ENCODE measurements around the gene SH3BP4.

Gene SH3BP4

DNA sequence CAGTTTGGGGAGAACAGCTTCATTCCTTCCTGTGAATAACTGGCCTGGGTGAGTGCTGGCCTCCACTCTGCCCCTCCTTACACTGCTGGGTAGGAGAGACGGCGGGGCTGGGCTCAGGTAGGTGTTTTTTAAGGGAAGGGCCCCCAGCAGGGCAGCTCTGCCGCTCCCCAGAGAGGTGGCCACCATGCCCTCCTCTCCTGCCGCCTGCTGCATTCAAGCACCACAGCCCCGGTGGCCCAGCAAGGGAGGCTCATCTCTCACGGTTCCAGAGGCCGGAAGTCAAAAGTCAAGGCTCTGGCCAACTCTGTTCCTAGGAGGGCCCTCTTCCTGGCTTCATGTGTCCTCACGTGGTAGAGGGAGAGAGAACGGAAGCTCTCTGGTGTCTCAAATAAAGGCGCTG lies 81.1 kb downstream of the SH3BP4 start:
- no peaks in the 10 kb centered on the region for H3K4me1 Mint-ChIP-seq (ENCODE audit: low read depth)
- no peak overlapping the region for H3K4me3 Mint-ChIP-seq
- H3K27me3 Mint-ChIP-seq: peaks cover 2% of the 10 kb centered on the region
- H3K36me3 Mint-ChIP-seq: no peaks in the 10 kb centered on the region
- H3K9me3 Mint-ChIP-seq (ENCODE audit: low read depth): no peaks in the 10 kb centered on the region
- no peak overlapping the region for H3K27ac Mint-ChIP-seq

DNA sequence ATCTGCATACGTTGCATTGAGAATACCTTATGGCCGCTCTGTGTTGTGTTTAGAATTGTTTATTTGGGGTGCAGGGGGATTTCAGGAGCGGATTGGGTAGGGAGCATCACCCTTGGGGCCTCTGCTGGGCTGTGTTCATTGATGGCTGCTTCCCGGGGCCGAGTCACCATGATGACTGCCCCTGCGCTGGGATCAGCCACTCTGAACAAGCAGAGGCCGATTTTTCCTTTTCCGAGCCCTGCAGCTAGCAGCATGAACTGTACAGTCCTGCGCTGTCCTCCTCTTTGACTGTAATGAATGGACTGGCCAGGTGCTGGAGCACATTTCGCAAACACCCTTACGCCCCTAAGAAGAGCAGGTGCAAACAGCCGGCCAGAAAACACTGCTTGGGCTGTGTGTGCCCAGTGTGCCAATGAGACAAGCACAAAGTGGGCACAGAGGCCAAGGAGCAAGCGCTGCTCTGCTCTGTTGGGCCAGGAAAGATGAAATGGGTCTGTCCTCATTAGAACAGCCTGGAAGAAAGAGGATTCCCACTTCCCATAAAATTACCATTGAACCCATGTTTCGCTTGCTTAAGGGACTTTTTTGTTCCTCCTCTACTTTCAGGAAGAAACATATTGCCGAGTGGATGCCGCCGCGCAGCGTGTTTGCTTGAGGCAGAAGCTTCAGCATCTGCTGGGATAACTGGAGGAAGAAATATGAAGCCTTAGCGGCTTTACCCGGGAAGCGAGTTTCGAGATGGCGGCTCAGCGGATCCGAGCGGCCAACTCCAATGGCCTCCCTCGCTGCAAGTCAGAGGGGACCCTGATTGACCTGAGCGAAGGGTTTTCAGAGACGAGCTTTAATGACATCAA lies 82.7 kb downstream of the SH3BP4 start:
- Mint-ChIP-seq H3K27me3 (no peaks in the 10 kb centered on the region), H3K27ac (no peak overlapping the region), H3K4me1 (ENCODE audit: low read depth) (no peaks in the 10 kb centered on the region), H3K4me3 (no peak overlapping the region), H3K9me3 (ENCODE audit: low read depth) (no peaks in the 10 kb centered on the region), H3K36me3 (no peaks in the 10 kb centered on the region)

DNA sequence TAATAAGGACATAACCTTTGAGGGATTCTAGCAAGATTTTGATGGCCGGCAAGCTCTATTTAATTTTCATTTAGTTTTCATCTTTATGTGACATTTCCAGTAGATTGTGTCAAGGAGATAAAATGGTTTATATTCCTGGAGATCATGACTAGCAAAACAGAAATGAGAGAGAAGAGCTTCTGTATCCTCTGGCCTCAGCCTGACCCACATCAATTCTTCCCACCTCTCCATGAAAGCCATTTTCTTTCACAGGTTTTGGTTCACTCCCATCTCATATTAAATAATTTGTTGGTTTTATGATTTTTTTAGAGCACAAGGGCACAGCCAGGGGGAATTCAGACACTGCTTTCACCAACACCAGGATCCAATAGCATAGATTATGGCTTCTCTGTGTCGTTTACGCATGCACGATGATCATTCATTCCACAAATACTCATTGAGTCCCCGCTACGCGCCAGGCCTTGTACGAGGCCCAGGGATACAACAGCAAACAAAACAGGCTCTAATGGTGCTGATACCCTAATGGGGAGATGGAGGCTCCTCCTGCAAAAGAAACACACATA lies 85.9 kb downstream of the SH3BP4 start:
- Mint-ChIP-seq H3K4me3 (no peak overlapping the region), H3K27ac (no peak overlapping the region), H3K4me1 (ENCODE audit: low read depth) (no peaks in the 10 kb centered on the region), H3K36me3 (no peaks in the 10 kb centered on the region), H3K27me3 (no peaks in the 10 kb centered on the region), H3K9me3 (ENCODE audit: low read depth) (no peaks in the 10 kb centered on the region)

DNA sequence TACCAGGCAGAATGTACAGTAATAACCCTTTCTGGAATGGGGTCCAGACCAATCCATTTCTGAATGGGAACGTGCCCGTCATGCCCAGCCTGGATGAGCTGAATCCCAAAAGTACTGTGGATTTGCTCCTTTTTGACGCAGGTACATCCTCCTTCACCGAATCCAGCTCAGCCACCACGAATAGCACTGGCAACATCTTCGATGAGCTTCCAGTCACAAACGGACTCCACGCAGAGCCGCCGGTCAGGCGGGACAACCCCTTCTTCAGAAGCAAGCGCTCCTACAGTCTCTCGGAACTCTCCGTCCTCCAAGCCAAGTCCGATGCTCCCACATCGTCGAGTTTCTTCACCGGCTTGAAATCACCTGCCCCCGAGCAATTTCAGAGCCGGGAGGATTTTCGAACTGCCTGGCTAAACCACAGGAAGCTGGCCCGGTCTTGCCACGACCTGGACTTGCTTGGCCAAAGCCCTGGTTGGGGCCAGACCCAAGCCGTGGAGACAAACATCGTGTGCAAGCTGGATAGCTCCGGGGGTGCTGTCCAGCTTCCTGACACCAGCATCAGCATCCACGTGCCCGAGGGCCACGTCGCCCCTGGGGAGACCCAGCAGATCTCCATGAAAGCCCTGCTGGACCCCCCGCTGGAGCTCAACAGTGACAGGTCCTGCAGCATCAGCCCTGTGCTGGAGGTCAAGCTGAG lies 89.6 kb downstream of the SH3BP4 start:
- Mint-ChIP-seq H3K36me3 (no peaks in the 10 kb centered on the region), H3K27me3 (peaks cover 2% of the 10 kb centered on the region), H3K4me3 (no peak overlapping the region), H3K27ac (no peak overlapping the region), H3K9me3 (ENCODE audit: low read depth) (no peaks in the 10 kb centered on the region), H3K4me1 (ENCODE audit: low read depth) (peaks cover 12% of the 10 kb centered on the region)

DNA sequence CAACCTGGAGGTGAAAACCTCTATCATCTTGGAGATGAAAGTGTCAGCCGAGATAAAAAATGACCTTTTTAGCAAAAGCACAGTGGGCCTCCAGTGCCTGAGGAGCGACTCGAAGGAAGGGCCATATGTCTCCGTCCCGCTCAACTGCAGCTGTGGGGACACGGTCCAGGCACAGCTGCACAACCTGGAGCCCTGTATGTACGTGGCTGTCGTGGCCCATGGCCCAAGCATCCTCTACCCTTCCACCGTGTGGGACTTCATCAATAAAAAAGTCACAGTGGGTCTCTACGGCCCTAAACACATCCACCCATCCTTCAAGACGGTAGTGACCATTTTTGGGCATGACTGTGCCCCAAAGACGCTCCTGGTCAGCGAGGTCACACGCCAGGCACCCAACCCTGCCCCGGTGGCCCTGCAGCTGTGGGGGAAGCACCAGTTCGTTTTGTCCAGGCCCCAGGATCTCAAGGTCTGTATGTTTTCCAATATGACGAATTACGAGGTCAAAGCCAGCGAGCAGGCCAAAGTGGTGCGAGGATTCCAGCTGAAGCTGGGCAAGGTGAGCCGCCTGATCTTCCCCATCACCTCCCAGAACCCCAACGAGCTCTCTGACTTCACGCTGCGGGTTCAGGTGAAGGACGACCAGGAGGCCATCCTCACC lies 90.2 kb downstream of the SH3BP4 start:
- Mint-ChIP-seq H3K4me3 (no peak overlapping the region), H3K4me1 (ENCODE audit: low read depth) (peaks cover 12% of the 10 kb centered on the region), H3K27ac (no peak overlapping the region), H3K9me3 (ENCODE audit: low read depth) (no peaks in the 10 kb centered on the region), H3K27me3 (peaks cover 4% of the 10 kb centered on the region), H3K36me3 (no peaks in the 10 kb centered on the region)

DNA sequence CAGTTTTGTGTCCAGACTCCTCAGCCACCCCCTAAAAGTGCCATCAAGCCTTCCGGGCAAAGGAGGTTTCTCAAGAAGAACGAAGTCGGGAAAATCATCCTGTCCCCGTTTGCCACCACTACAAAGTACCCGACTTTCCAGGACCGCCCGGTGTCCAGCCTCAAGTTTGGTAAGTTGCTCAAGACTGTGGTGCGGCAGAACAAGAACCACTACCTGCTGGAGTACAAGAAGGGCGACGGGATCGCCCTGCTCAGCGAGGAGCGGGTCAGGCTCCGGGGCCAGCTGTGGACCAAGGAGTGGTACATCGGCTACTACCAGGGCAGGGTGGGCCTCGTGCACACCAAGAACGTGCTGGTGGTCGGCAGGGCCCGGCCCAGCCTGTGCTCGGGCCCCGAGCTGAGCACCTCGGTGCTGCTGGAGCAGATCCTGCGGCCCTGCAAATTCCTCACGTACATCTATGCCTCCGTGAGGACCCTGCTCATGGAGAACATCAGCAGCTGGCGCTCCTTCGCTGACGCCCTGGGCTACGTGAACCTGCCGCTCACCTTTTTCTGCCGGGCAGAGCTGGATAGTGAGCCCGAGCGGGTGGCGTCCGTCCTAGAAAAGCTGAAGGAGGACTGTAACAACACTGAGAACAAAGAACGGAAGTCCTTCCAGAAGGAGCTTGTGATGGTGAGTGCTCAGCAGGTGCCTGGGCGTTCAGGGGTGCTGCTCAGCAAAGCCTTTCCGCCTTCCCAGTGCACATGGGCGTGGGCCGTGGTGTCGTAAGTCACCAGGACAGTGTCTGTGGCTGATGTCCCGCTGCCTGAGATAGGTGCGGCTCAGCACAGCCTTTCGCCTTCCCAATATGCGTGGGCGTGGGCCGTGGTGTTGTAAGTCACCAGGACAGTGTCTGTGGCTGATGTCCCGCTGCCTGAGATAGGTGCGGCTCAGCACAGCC lies 91.0 kb downstream of the SH3BP4 start:
- Mint-ChIP-seq H3K36me3 (no peaks in the 10 kb centered on the region), H3K27me3 (peaks cover 4% of the 10 kb centered on the region), H3K4me1 (ENCODE audit: low read depth) (peaks cover 12% of the 10 kb centered on the region), H3K27ac (no peak overlapping the region), H3K4me3 (no peak overlapping the region), H3K9me3 (ENCODE audit: low read depth) (no peaks in the 10 kb centered on the region)

DNA sequence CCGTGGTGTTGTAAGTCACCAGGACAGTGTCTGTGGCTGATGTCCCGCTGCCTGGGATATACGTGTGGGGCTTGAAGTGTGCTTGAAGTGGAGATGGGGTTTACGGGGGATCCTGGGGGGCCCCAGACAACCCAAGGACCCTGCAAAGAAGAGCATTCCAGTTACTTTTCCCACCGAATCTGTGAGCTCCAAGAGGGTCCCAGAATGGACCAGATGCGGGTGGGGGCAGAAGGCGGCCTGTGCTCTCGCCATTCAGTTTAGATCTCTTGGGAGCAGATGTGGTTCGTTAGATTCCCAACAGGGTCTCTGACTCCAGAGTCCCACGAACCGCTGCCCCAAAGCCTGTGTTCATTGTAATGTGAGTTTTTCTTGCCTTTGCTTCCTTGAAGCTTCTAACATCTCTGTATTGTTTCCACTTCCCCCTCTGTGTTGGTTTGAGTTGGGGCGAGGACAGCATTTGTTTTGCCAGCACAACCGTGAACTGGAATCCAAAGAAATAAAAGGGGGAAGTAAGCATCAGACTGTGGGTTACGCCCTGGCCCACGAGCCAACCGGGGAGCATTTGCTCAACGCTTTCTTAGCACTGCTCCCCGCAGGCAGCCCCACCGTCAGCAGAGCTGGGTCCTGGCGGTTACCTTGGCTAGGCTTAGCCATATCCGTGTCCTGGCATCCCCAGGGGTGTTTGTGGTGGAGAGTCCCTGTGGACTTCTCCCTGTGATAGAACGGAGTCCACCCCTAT lies 92.1 kb downstream of the SH3BP4 start:
- Mint-ChIP-seq H3K27ac (no peak overlapping the region), H3K27me3 (peaks cover 6% of the 10 kb centered on the region), H3K4me3 (no peak overlapping the region), H3K36me3 (no peaks in the 10 kb centered on the region), H3K4me1 (ENCODE audit: low read depth) (peaks cover 12% of the 10 kb centered on the region), H3K9me3 (ENCODE audit: low read depth) (no peaks in the 10 kb centered on the region)

DNA sequence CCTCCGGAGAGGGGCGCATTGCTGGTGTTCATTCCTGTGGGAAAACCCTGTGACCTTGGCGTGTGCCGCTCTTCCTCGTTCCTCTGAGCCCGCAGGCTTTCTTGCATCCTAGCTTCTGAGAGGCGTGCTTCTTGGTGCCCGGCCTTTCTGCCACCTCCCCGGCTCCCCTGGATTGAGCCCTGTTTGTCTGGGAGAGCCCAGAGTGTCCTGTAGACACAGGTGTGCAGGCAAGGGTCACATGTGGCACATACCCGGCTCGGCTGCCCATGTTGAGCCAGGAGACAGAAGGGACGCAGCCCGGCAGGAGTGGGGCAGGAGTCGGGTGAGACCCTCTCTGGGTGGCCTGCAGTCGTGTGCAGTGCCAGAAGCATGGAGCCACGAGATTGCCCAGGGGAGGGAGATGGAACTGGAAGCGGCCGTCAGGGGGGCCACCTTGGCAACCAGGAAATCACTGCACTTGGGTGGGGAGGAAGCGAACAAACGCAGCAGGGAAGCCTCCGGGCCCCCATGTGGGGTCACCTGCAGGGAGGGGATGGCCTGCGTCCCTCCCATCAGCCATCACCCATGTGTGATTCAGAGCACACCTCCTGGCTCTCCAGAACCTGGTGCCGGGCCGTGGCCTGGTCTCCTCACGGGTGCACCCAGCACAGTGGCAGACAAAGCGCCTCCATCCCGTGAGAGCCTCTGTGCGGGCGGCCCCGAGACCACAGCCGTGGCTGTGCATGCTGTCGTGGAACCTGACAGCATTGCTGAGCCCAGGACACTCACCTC lies 92.9 kb downstream of the SH3BP4 start:
- Mint-ChIP-seq H3K9me3 (ENCODE audit: low read depth) (no peaks in the 10 kb centered on the region), H3K27ac (no peak overlapping the region), H3K4me3 (no peak overlapping the region), H3K36me3 (no peaks in the 10 kb centered on the region), H3K4me1 (ENCODE audit: low read depth) (peaks cover 12% of the 10 kb centered on the region), H3K27me3 (peaks cover 6% of the 10 kb centered on the region)

DNA sequence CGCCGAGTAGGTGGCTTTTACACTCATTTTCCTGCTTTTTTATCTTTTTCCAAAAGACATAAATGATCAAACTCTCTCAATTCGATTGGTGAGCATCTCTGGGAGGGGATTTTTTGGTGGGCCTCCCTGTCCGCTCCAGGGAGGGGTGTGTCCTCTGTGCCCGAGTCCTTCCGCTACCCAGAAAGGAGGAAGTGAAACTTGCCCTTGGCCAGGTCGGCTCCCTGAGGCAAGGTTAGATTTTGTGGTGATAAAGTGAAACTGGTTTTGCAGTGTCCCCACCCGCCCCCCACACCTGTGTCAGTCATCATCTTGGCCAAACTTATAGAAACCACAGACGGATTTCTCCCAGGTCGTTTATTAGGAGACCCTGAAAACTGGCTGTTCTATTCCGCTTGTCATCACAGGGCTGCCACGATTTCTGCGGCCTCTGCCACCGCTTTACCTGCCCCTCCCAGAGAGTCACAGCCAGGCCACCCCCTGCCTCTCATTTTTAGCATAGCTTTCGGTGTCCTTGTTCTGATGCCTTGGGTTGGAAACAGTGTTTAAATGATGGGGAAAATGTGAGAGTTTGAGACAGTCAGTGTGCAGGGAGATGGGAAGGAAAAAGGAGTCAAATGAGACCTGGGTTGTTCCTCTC lies 93.6 kb downstream of the SH3BP4 start:
- no peak overlapping the region for H3K27ac Mint-ChIP-seq
- no peaks in the 10 kb centered on the region for H3K9me3 Mint-ChIP-seq (ENCODE audit: low read depth)
- peak overlapping the region; percentile 27 for H3K4me3 Mint-ChIP-seq
- H3K27me3 Mint-ChIP-seq: peaks cover 6% of the 10 kb centered on the region
- H3K4me1 Mint-ChIP-seq (ENCODE audit: low read depth): peaks cover 12% of the 10 kb centered on the region
- H3K36me3 Mint-ChIP-seq: no peaks in the 10 kb centered on the region

DNA sequence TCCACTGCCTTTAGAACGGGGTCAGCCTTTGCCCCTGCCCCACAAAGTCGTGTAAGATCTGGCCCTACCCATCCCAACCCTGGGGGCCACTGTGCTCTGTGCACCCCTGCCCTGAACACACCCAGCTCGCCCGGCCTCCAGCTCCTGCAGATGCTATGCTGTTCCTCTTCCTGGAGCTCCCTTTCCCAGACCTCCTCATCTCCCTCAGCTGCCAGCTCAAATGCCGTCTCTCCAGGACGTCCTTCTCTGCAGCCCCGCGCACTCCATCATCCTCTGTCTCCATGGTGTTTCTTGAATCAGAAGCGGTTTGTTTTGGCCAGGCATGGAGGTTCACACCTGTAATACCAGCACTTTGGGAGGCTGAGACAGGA lies 94.1 kb downstream of the SH3BP4 start:
- Mint-ChIP-seq H3K9me3 (ENCODE audit: low read depth) (no peaks in the 10 kb centered on the region), H3K36me3 (no peaks in the 10 kb centered on the region), H3K4me1 (ENCODE audit: low read depth) (peaks cover 12% of the 10 kb centered on the region), H3K4me3 (no peak overlapping the region), H3K27me3 (peaks cover 6% of the 10 kb centered on the region), H3K27ac (no peak overlapping the region)

DNA sequence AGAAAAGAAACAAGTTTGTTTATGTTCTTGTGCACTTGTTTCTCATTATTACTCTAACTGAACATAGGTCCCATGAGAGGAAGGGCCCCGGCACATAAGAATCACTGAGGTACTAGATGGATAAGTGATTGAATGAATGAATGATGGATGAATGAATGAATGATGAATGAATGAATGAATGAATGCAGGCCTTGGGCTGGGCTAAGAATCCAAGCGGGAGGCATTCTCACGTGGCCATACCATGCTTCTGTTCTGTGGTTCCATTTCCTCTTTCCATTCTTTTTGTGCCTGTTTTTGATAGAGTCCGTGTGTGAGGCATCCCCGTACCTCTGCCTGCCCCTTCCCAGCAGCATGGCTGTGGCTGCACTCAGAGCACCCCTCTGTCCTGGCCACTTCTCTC lies 94.8 kb downstream of the SH3BP4 start:
- H3K4me3 Mint-ChIP-seq: no peak overlapping the region

DNA sequence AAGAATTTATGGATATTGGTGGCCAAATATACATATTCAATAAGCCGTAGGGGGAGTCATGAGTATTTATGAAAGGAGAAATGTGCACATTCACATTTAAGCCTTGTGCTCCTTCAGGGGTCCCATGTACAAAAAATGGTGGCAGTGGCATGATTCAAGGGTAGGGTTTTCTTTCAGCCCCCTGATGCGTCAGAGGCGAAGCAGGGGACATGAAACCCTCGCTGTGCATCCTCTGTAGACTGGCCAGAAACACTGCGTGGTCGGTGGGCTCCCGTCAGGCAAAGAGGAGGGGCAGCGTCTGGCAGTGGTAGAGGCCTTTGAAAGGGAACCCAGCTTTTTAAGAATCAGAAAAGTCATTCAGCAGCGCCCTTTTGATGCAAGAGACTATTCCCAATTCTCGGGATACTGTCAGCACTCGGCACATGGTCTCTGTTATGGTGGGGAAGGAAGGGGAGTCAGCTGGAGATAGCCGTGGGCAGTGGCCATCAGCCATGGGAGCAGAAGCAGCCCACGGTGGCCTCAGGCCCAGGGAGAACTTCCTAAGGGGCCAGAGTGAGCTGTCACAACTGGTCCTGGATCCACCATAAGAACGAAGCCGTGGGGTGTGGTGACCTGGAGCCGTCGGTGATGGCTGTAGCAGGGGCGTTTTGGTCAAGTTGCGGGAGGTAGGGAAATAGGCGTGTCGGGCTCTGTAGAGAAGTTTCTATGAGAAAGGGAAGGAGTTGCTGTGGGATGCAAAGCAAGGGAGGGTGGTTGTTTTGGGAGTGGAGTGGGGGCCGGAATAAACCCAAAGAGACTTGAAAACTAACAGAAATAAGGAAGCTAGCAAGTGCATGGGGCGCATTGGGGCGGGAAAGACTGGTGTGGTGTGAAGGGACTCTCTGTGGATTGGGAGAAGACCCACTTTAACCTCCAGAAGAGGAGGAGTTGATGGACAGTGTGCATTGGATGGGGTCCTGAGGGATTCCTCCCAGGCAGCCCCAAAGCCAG lies 95.6 kb downstream of the SH3BP4 start:
- peaks cover 12% of the 10 kb centered on the region for H3K4me1 Mint-ChIP-seq (ENCODE audit: low read depth)
- peaks cover 6% of the 10 kb centered on the region for H3K27me3 Mint-ChIP-seq
- H3K36me3 Mint-ChIP-seq: no peaks in the 10 kb centered on the region
- no peak overlapping the region for H3K27ac Mint-ChIP-seq
- H3K9me3 Mint-ChIP-seq (ENCODE audit: low read depth): no peaks in the 10 kb centered on the region
- no peak overlapping the region for H3K4me3 Mint-ChIP-seq

More for the DNA sequence above, 94.8 kb downstream of the SH3BP4 start:
- no peak overlapping the region for H3K27ac Mint-ChIP-seq
- peaks cover 6% of the 10 kb centered on the region for H3K27me3 Mint-ChIP-seq
- H3K36me3 Mint-ChIP-seq: no peaks in the 10 kb centered on the region
- H3K4me1 Mint-ChIP-seq (ENCODE audit: low read depth): peaks cover 12% of the 10 kb centered on the region
- no peaks in the 10 kb centered on the region for H3K9me3 Mint-ChIP-seq (ENCODE audit: low read depth)
